GM12878 (cell line): ENCODE measurements around the gene PLAGL2. TPM values are rescaled to one million over a fixed set of nuclear protein-coding genes. Genes with fewer than 3 reads are reported as not detected.

Experiments used
- ATAC-seq: fragments of 200-7000 bp; cut with Tn5 transposase; 3 replicates; pipeline ENCODE4 v1.9.1; 2020; ENCODE audit warnings: mild to moderate bottlenecking, moderate library complexity
- BruUV-seq: library from RNA; stranded (reverse); fragments of 400-500 nt; replicated peaks from 2 replicates; lab custom pipeline; 2021; lab: Mats Ljungman, UMichigan
- CTCF ChIA-PET: fragments of 300-600 bp; sonication (Branson Sonifier 250); formaldehyde crosslinking; extraction: SDS; loops from one replicate; lab custom pipeline; 2021; ENCODE audit warnings: inconsistent platforms; lab: Yijun Ruan, JAX
- POLR2A ChIA-PET: fragments of 350-600 bp; formaldehyde crosslinking; extraction: SDS; loops from one replicate; lab custom pipeline; 2021; ENCODE audit warnings: inconsistent platforms; lab: Charles Lee
- RAD21 ChIA-PET: fragments of 300-600 bp; sonication (Branson Sonifier 250); formaldehyde crosslinking; loops from one replicate; lab custom pipeline; 2023; ENCODE audit warnings: antibody characterized with exemption; ENCODE audit not compliant: unreplicated experiment; lab: Charles Lee
- SMC1A ChIA-PET: fragments of 300-600 bp; sonication (Branson Sonifier 250); formaldehyde crosslinking; loops from one replicate; lab custom pipeline; 2023; ENCODE audit not compliant: unreplicated experiment, uncharacterized antibody; lab: Charles Lee
- DNase-seq: peaks from one replicate; pipeline ENCODE4 v3.0.0-alpha.2; 2011; ENCODE audit warnings: low read depth, low spot score
- FAIRE-seq: peaks from 3 replicates; lab custom pipeline; 2011; peaks lifted over from hg19 to GRCh38; lab: Jason Lieb, UNC
- H2AFZ ChIP-seq: 2 replicates; pipeline ENCODE4 v1.6.0; 2011; ENCODE audit warnings: low read depth, low read length, control low read depth; ENCODE audit not compliant: control insufficient read depth
- H3K27ac ChIP-seq: 2 replicates; pipeline ENCODE4 v1.5.1; 2011; ENCODE audit warnings: control low read depth; ENCODE audit not compliant: control insufficient read depth, insufficient read depth
- H3K27me3 ChIP-seq, 2 experiments: replicated peaks in 1 of 2; 2 replicates each; pipeline versions ENCODE4 v1.6.0 to v1.6.1; 2011; ENCODE audit warnings: low read length in 1 of 2; ENCODE audit not compliant: control insufficient read depth in 2 of 2, insufficient read depth in 2 of 2
- H3K36me3 ChIP-seq, 2 experiments: 2 replicates each; pipeline ENCODE4 v1.5.1; 2011; ENCODE audit warnings: low read length in 1 of 2; ENCODE audit not compliant: control insufficient read depth in 2 of 2, insufficient read depth in 2 of 2
- H3K4me1 ChIP-seq: 2 replicates; pipeline ENCODE4 v1.6.1; 2011; ENCODE audit warnings: mild to moderate bottlenecking, low read length, moderate library complexity, mixed read lengths; ENCODE audit not compliant: control insufficient read depth, insufficient read depth
- H3K4me2 ChIP-seq: 2 replicates; pipeline ENCODE4 v1.6.0; 2011; ENCODE audit warnings: control low read depth; ENCODE audit not compliant: control insufficient read depth, insufficient read depth
- H3K4me3 ChIP-seq: fragments of 200-600 bp; sonication (generic); 2 replicates; pipeline ENCODE4 v1.5.1; 2016
- H3K79me2 ChIP-seq: 2 replicates; pipeline ENCODE4 v1.6.0; 2011; ENCODE audit warnings: low read length; ENCODE audit not compliant: control insufficient read depth, insufficient read depth
- H3K9ac ChIP-seq: 2 replicates; pipeline ENCODE4 v1.8.0; 2011; ENCODE audit warnings: low read length, control low read depth, mixed read lengths; ENCODE audit not compliant: control insufficient read depth, insufficient read depth
- H3K9me3 ChIP-seq: replicated peaks from 3 replicates; pipeline ENCODE4 v1.5.1; 2011; ENCODE audit warnings: mild to moderate bottlenecking, low read length; ENCODE audit not compliant: control insufficient read depth, insufficient read depth
- H4K20me1 ChIP-seq: 2 replicates; pipeline ENCODE4 v1.6.0; 2011; ENCODE audit not compliant: control insufficient read depth, insufficient read depth
- IRF4 ChIP-seq: IDR thresholded peaks from 2 replicates; pipeline ENCODE4 v1.6.1; 2011; ENCODE audit warnings: low read depth, low read length
- JUND ChIP-seq: IDR thresholded peaks from 2 replicates; pipeline ENCODE4 v1.6.1; 2012; ENCODE audit warnings: low read depth, mild to moderate bottlenecking, low read length, improper control_type of control experiment, moderate library complexity
- MLLT1 ChIP-seq: fragments of 450-650 bp; IDR thresholded peaks from 2 replicates; pipeline ENCODE4 v1.6.1; 2016; ENCODE audit warnings: mild to moderate bottlenecking
- NFIC ChIP-seq: IDR thresholded peaks from 2 replicates; pipeline ENCODE4 v1.6.1; 2012; ENCODE audit warnings: low read depth, mild to moderate bottlenecking, inconsistent platforms, low read length, moderate library complexity
- NR2C1 ChIP-seq: fragments of 450-650 bp; IDR thresholded peaks from 2 replicates; pipeline ENCODE4 v1.6.1; 2017; ENCODE audit warnings: antibody characterized with exemption, mild to moderate bottlenecking, moderate library complexity
- USF2 ChIP-seq: IDR thresholded peaks from 2 replicates; pipeline ENCODE4 v1.6.1; 2011; ENCODE audit warnings: low read depth, low read length, improper control_type of control experiment, borderline replicate concordance
- WGBS: methylation state at CpG from one replicate; pipeline ENCODE4 v1.1.6; 2016; ENCODE audit warnings: low lambda C conversion rate; ENCODE audit not compliant: insufficient replicate concordance, insufficient coverage; ENCODE audit errors: missing lambda C conversion rate; 5-methylcytosine and 5-hydroxymethylcytosine counted together
- in situ Hi-C: fragments of 300-500 bp; cut with MboI; formaldehyde crosslinking; loops from 9 replicates; pipeline ENCODE4 v1.14.3; 2018; ENCODE audit warnings: mixed read lengths
- intact Hi-C: fragments of 100-400 bp; cut with micrococcal nuclease; formaldehyde crosslinking; loops from one replicate; pipeline ENCODE4 v1.14.2; 2022; ENCODE audit not compliant: unreplicated experiment
- polyA plus RNA-seq, 11 experiments: library from polyadenylated mRNA; depleted of rRNA in 4 of 11; unstranded in 6 of 11; stranded (reverse) in 5 of 11; fragments of >200 nt; fragmentation: Nextera tagmentation in 4 of 11; fragmentation: Illumina TruSeq in 1 of 11; extraction: Ambion mirVana in 4 of 11; extraction: Trizol in 1 of 11; gene quantifications; 1 replicate in 1 of 11; 2 replicates in 10 of 11; pipeline versions ENCODE4 v1.2.1 to v1.2.3, GENCODE V29; 2011 to 2016; ENCODE audit warnings: inconsistent platforms in 2 of 11, missing spikeins in 2 of 11, low read depth in 1 of 11
- total RNA-seq, 4 experiments: library from RNA; depleted of rRNA in 3 of 4; stranded (reverse); fragments of >200 nt in 3 of 4; fragmentation: Illumina TruSeq in 1 of 4; extraction: Trizol in 1 of 4; gene quantifications; 2 replicates each; pipeline versions ENCODE4 v1.2.1 to v1.2.3, GENCODE V29; 2013 to 2021

The PLAGL2 gene
- total and polyA plus RNA-seq, 10 of the 15 experiments (the other 5 are each of a cell fraction or from before 2014, with no cell fraction given): 4.4 to 32.3 (median 13.3) TPM

- POLR2A ChIA-PET: interaction anchor here (1.4 kb wide), 2 partner anchors 23 to 52 kb away, joined by 3 to 9 read pairs; no protein-coding TSS in a partner anchor
- H3K27me3 ChIP-seq: no peaks in the 10 kb centered on the region
- no peak overlapping the region for H3K4me2 ChIP-seq
- H3K4me1 ChIP-seq: peaks cover 10% of the 10 kb centered on the region; the same call in 1 of the 2 replicates
- H4K20me1 ChIP-seq: no peaks in the 10 kb centered on the region
- 96% methylated on average over 9 of the region's 9 CpGs for WGBS
- no peak overlapping the region for H3K4me3 ChIP-seq
- CTCF ChIA-PET: interaction anchor here (1.6 kb wide), 1 partner anchor 9 kb away, joined by 4 read pairs; no protein-coding TSS in a partner anchor
- no peak overlapping the region for H3K27ac ChIP-seq
- in situ Hi-C loops: no loop called here
- no peak overlapping the region for H3K9ac ChIP-seq
- no TSS peak for BruUV-seq
- H3K36me3 ChIP-seq: peaks cover 22 to 25% of the 10 kb centered on the region in 2 experiments; a peak in 3 of 4 replicates
- DNase-seq (no peak), FAIRE-seq (no peak), ATAC-seq (no peak)
- TF ChIP-seq MLLT1 (no peak), NFIC (no peak), USF2 (no peak), JUND (no peak), IRF4 (no peak), NR2C1 (no peak)
- no peaks in the 10 kb centered on the region for H3K79me2 ChIP-seq
- RAD21 ChIA-PET: interaction anchor here (0.9 to 2.7 kb wide), 7 partner anchors 28 to 126 kb away, joined by 3 to 15 read pairs (median 6); partner anchors contain the start of gene ASXL1
- no peak overlapping the region for H2AFZ ChIP-seq
- SMC1A ChIA-PET: interaction anchor here (1.2 to 3.1 kb wide), 4 partner anchors 10 to 53 kb away, joined by 3 to 15 read pairs (median 8); no protein-coding TSS in a partner anchor
- H3K9me3 ChIP-seq: no peaks in the 10 kb centered on the region
- intact Hi-C loops: no loop called here
Measured at GRCh38 chr20:32233286-32233685, 25.7 kb upstream of the PLAGL2 start.
